Endothelial cell (in vitro differentiated cells): ENCODE measurements around the gene NRTN. TPM values are rescaled to one million over a fixed set of nuclear protein-coding genes. Genes with fewer than 3 reads are reported as not detected.

Experiments used
- DNase-seq: peaks from one replicate; pipeline ENCODE4 v3.0.0; 2021; ENCODE audit warnings: low spot score
- H3K27ac Mint-ChIP-seq: one replicate; pipeline ENCODE4 v1.8.0; 2021; ENCODE audit warnings: mixed read lengths, inconsistent platforms; ENCODE audit not compliant: unreplicated experiment
- H3K27me3 Mint-ChIP-seq: one replicate; pipeline ENCODE4 v1.8.0; 2021; ENCODE audit warnings: mild to moderate bottlenecking, moderate library complexity, mixed read lengths, inconsistent platforms; ENCODE audit not compliant: unreplicated experiment
- H3K36me3 Mint-ChIP-seq: one replicate; pipeline ENCODE4 v1.8.0; 2021; ENCODE audit warnings: mild to moderate bottlenecking, low read depth, mixed read lengths, inconsistent platforms; ENCODE audit not compliant: unreplicated experiment
- H3K4me1 Mint-ChIP-seq: one replicate; pipeline ENCODE4 v1.8.0; 2021; ENCODE audit warnings: mild to moderate bottlenecking, mixed read lengths, inconsistent platforms; ENCODE audit not compliant: unreplicated experiment
- H3K4me3 Mint-ChIP-seq: one replicate; pipeline ENCODE4 v1.8.0; 2021; ENCODE audit warnings: mild to moderate bottlenecking, mixed read lengths, inconsistent platforms; ENCODE audit not compliant: unreplicated experiment
- H3K9me3 Mint-ChIP-seq: one replicate; pipeline ENCODE4 v1.8.0; 2021; ENCODE audit warnings: mixed read lengths, inconsistent platforms; ENCODE audit not compliant: unreplicated experiment
- total RNA-seq: library from RNA; stranded (reverse); fragmentation: NEBNext Ultra II Directional; extraction: Animal tissue kit (Norgen Biotek cat#: 25700); gene quantifications from one replicate; pipeline ENCODE4 v1.2.1, GENCODE V29; 2021; ENCODE audit not compliant: unreplicated experiment
- TF ChIP-seq, protein P1 (sequence below): fragments of 200-600 bp; sonication (generic); IDR thresholded peaks from one replicate; pipeline ENCODE4 v1.5.0; 2021; ENCODE audit warnings: antibody characterized with exemption; ENCODE audit not compliant: unreplicated experiment

Gene NRTN
- total RNA-seq, 1 donor from 2014 or later, result 0.56 TPM

GRCh38 chr19:5795382-5795919 lies 9.4 kb upstream of the NRTN start:
- Mint-ChIP-seq H3K27me3 (peaks cover 7% of the 10 kb centered on the region), H3K27ac (no peak overlapping the region), H3K36me3 (peaks cover under 1% of the 10 kb centered on the region), H3K4me3 (no peak overlapping the region), H3K4me1 (peaks cover 7% of the 10 kb centered on the region), H3K9me3 (no peaks in the 10 kb centered on the region)
- TF ChIP-seq, protein P1, sequence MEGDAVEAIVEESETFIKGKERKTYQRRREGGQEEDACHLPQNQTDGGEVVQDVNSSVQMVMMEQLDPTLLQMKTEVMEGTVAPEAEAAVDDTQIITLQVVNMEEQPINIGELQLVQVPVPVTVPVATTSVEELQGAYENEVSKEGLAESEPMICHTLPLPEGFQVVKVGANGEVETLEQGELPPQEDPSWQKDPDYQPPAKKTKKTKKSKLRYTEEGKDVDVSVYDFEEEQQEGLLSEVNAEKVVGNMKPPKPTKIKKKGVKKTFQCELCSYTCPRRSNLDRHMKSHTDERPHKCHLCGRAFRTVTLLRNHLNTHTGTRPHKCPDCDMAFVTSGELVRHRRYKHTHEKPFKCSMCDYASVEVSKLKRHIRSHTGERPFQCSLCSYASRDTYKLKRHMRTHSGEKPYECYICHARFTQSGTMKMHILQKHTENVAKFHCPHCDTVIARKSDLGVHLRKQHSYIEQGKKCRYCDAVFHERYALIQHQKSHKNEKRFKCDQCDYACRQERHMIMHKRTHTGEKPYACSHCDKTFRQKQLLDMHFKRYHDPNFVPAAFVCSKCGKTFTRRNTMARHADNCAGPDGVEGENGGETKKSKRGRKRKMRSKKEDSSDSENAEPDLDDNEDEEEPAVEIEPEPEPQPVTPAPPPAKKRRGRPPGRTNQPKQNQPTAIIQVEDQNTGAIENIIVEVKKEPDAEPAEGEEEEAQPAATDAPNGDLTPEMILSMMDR, result no peak
- no peak for DNase-seq

DNA sequence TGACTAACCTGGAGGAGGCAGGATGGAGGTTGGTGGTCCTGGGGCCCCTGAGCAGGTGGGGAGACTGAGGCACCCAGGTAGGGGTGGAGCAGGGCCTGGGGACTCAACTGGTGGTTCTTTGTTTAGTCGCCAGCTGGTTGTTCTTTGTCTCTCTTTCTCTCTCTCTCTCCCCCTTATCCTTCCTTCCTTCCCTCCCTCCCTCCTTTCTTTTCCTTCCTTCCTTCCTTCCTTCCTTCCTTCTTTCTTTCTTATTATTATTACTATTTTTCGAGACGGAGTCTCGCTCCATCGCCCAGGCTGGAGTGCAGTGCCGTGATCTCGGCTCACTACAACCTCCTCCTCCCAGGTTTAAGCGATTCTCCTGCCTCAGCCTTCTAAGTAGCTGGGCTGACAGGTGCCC lies 6.6 kb upstream of the NRTN start:
- Mint-ChIP-seq H3K27ac (no peak overlapping the region), H3K9me3 (no peaks in the 10 kb centered on the region), H3K4me3 (no peak overlapping the region), H3K36me3 (no peaks in the 10 kb centered on the region), H3K27me3 (peaks cover 14% of the 10 kb centered on the region), H3K4me1 (no peaks in the 10 kb centered on the region)
- TF ChIP-seq, protein P1, result no peak
- no peak for DNase-seq

DNA sequence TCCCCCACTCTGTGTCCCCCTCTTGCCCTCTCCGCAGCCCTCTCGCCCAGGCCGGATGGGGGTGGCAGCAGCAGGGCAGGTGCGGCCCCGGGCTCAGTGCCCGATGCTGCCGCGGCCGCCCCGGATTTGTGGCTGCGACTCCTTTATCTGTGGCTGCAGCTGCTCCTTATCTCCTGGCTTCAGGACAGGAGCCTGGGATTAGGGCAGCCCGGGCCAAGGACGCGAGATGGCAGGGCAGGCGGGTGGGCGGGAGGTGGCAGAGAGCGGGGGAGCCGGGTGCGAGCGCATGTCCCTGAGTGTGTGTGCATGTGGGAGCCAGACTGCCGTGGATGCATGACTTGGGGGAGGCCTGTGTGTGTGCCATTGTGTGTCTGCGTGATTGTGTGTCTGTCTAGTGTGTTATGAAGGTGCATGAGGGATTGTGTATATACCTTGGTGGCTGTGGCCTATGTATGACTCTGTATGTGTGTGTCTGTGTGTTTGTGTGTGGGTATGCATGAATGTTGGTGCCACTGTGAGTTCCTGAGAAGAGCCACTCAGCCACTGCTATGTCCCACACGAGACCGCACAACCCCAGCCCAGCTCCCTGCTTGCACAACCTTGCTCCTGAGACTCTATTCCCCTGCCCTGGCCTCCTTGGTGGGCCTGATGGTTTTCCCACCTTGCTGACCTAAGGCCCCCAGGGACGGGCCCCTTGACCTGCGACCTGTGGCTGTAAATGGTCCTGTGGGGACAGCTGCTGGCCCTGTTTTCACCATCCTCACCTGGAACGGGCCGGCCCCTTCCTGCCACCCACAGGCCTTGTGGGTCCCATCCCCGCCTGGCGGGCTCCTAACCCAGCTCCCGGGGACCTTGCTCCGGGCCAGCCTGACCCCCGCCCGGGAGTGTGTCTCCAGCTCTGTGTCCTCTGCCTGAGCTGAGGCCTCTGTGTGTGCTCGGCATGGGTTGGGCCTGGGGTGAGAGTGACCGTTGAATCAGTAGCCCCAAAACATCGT lies 5.3 kb upstream of the NRTN start:
- H3K27me3 Mint-ChIP-seq, result peaks cover 22% of the 10 kb centered on the region
- H3K4me3 Mint-ChIP-seq, result no peak overlapping the region
- H3K27ac Mint-ChIP-seq, result no peak overlapping the region
- no peak for DNase-seq
- TF ChIP-seq, protein P1, result no peak
- H3K36me3 Mint-ChIP-seq, result no peaks in the 10 kb centered on the region
- H3K4me1 Mint-ChIP-seq, result no peaks in the 10 kb centered on the region
- H3K9me3 Mint-ChIP-seq, result no peaks in the 10 kb centered on the region

- H3K36me3 Mint-ChIP-seq, result no peaks in the 10 kb centered on the region
- no peak overlapping the region for H3K4me3 Mint-ChIP-seq
- no peak for DNase-seq
- H3K9me3 Mint-ChIP-seq, result no peaks in the 10 kb centered on the region
- TF ChIP-seq, protein P1, result no peak
- H3K27ac Mint-ChIP-seq, result no peak overlapping the region
- peaks cover 22% of the 10 kb centered on the region for H3K27me3 Mint-ChIP-seq
- no peaks in the 10 kb centered on the region for H3K4me1 Mint-ChIP-seq
Measured at GRCh38 chr19:5800361-5801270, 4.3 kb upstream of the NRTN start.
